Panc1 (cell line): ENCODE measurements around the gene NUDT16L1.

Source experiments
- POLR2AphosphoS5 ChIP-seq: IDR thresholded peaks from 2 replicates; pipeline ENCODE4 v1.6.1; 2012; ENCODE audit warnings: mild to moderate bottlenecking, low read depth, low read length, moderate library complexity
- SIN3A ChIP-seq: IDR thresholded peaks from 2 replicates; pipeline ENCODE4 v1.6.1; 2012; ENCODE audit warnings: low read depth, mild to moderate bottlenecking, low read length, moderate library complexity, borderline replicate concordance; ENCODE audit not compliant: insufficient read depth
- TCF7L2 ChIP-seq: IDR thresholded peaks from 2 replicates; pipeline ENCODE4 v1.6.1; 2011; ENCODE audit warnings: mild to moderate bottlenecking, low read depth, low read length, inconsistent platforms
- TF ChIP-seq, protein P1 (sequence below), 2 experiments: IDR thresholded peaks; 2 replicates each; pipeline ENCODE4 v1.6.1; 2011 to 2012; ENCODE audit warnings: low read depth in 2 of 2, control low read depth in 1 of 2, low read length in 1 of 2, mild to moderate bottlenecking in 1 of 2, moderate library complexity in 1 of 2; ENCODE audit not compliant: insufficient read depth in 1 of 2
- TF ChIP-seq, protein P2 (sequence below): fragments of 450-650 bp; IDR thresholded peaks from 2 replicates; pipeline ENCODE4 v1.5.1; 2017; ENCODE audit warnings: mild to moderate bottlenecking

DNA sequence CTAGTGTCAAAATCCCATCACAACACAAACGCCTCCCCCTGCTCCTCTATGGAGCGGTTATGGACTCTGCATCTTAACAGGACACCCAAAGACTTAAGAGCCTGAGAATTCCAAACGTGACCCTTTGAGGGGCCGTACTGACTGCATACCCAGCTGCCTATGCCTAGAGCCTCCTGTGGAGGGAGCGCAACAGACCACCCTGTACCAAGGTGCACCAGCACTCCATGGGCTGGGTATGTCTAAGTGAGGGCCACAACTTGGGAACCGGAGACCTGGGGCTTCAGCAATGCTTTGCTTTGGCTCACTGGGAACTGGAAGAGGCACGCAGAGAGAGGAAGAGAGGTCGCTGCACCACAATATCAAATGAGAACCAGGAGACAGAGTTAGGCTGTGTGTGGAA, 35.3 kb downstream of the NUDT16L1 start:
- TF ChIP-seq, protein P1, sequence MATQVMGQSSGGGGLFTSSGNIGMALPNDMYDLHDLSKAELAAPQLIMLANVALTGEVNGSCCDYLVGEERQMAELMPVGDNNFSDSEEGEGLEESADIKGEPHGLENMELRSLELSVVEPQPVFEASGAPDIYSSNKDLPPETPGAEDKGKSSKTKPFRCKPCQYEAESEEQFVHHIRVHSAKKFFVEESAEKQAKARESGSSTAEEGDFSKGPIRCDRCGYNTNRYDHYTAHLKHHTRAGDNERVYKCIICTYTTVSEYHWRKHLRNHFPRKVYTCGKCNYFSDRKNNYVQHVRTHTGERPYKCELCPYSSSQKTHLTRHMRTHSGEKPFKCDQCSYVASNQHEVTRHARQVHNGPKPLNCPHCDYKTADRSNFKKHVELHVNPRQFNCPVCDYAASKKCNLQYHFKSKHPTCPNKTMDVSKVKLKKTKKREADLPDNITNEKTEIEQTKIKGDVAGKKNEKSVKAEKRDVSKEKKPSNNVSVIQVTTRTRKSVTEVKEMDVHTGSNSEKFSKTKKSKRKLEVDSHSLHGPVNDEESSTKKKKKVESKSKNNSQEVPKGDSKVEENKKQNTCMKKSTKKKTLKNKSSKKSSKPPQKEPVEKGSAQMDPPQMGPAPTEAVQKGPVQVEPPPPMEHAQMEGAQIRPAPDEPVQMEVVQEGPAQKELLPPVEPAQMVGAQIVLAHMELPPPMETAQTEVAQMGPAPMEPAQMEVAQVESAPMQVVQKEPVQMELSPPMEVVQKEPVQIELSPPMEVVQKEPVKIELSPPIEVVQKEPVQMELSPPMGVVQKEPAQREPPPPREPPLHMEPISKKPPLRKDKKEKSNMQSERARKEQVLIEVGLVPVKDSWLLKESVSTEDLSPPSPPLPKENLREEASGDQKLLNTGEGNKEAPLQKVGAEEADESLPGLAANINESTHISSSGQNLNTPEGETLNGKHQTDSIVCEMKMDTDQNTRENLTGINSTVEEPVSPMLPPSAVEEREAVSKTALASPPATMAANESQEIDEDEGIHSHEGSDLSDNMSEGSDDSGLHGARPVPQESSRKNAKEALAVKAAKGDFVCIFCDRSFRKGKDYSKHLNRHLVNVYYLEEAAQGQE (IDR thresholded peaks at IDR 0.05; ENCODE audit: insufficient read depth in 1 of 2, low read depth in 2 of 2, low read length in 1 of 2), result no peak
- TF ChIP-seq, protein P2, sequence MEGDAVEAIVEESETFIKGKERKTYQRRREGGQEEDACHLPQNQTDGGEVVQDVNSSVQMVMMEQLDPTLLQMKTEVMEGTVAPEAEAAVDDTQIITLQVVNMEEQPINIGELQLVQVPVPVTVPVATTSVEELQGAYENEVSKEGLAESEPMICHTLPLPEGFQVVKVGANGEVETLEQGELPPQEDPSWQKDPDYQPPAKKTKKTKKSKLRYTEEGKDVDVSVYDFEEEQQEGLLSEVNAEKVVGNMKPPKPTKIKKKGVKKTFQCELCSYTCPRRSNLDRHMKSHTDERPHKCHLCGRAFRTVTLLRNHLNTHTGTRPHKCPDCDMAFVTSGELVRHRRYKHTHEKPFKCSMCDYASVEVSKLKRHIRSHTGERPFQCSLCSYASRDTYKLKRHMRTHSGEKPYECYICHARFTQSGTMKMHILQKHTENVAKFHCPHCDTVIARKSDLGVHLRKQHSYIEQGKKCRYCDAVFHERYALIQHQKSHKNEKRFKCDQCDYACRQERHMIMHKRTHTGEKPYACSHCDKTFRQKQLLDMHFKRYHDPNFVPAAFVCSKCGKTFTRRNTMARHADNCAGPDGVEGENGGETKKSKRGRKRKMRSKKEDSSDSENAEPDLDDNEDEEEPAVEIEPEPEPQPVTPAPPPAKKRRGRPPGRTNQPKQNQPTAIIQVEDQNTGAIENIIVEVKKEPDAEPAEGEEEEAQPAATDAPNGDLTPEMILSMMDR, result no peak
- no peak for TF ChIP-seq POLR2AphosphoS5
- no peak for TF ChIP-seq TCF7L2
- no peak for TF ChIP-seq SIN3A
